ENCODE measurements around the gene CD200R1. TPM values are rescaled to one million over a fixed set of nuclear protein-coding genes. Genes with fewer than 3 reads are reported as not detected.

Gene CD200R1
- polyA plus RNA-seq, 1 donor from 2014 or later, result 0.72 TPM

GRCh38 chr3:112875561-112875960, 99.3 kb downstream of the CD200R1 start:
- Histone ChIP-seq H3K9me2 (ENCODE audit: insufficient read depth, low read length) (no peaks in the 10 kb centered on the region), H3K9ac (ENCODE audit: low read length) (no peak overlapping the region), H3F3A (ENCODE audit: insufficient read depth, low read length, poor library complexity, severe bottlenecking) (no peaks in the 10 kb centered on the region), H3K4me2 (ENCODE audit: low read length) (no peak overlapping the region), H3K9me3 (ENCODE audit: low read length) (no peaks in the 10 kb centered on the region), H4K20me1 (ENCODE audit: insufficient read depth) (no peaks in the 10 kb centered on the region), H3K79me2 (replicated peaks; ENCODE audit: insufficient read depth, low read length) (no peaks in the 10 kb centered on the region), H2AFZ (ENCODE audit: low read depth, low read length) (no peak overlapping the region), H3K27ac (ENCODE audit: low read length) (no peak overlapping the region), H3K36me3 (ENCODE audit: insufficient read depth, low read length) (no peaks in the 10 kb centered on the region), H3K27me3 (ENCODE audit: insufficient read depth, low read depth, low read length) (no peaks in the 10 kb centered on the region), H3K4me3 (ENCODE audit: low read length) (no peak overlapping the region)
- TF ChIP-seq EZH2 (IDR thresholded peaks at IDR 0.05; ENCODE audit: borderline replicate concordance, insufficient read depth, low read length, poor library complexity, severe bottlenecking), result no peak
- no peak for TF ChIP-seq SMC3 (conservative IDR thresholded peaks at IDR 0.05; ENCODE audit: poor library complexity)
- no peak for TF ChIP-seq CTCF (IDR thresholded peaks at IDR 0.05; ENCODE audit: poor library complexity, severe bottlenecking)
- TF ChIP-seq TAF1 (IDR thresholded peaks at IDR 0.05; ENCODE audit: low read depth), result no peak
- no peak for TF ChIP-seq MXI1 (conservative IDR thresholded peaks at IDR 0.05; ENCODE audit: poor library complexity, severe bottlenecking)
- TF ChIP-seq, protein P1, sequence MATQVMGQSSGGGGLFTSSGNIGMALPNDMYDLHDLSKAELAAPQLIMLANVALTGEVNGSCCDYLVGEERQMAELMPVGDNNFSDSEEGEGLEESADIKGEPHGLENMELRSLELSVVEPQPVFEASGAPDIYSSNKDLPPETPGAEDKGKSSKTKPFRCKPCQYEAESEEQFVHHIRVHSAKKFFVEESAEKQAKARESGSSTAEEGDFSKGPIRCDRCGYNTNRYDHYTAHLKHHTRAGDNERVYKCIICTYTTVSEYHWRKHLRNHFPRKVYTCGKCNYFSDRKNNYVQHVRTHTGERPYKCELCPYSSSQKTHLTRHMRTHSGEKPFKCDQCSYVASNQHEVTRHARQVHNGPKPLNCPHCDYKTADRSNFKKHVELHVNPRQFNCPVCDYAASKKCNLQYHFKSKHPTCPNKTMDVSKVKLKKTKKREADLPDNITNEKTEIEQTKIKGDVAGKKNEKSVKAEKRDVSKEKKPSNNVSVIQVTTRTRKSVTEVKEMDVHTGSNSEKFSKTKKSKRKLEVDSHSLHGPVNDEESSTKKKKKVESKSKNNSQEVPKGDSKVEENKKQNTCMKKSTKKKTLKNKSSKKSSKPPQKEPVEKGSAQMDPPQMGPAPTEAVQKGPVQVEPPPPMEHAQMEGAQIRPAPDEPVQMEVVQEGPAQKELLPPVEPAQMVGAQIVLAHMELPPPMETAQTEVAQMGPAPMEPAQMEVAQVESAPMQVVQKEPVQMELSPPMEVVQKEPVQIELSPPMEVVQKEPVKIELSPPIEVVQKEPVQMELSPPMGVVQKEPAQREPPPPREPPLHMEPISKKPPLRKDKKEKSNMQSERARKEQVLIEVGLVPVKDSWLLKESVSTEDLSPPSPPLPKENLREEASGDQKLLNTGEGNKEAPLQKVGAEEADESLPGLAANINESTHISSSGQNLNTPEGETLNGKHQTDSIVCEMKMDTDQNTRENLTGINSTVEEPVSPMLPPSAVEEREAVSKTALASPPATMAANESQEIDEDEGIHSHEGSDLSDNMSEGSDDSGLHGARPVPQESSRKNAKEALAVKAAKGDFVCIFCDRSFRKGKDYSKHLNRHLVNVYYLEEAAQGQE (IDR thresholded peaks at IDR 0.05; ENCODE audit: borderline replicate concordance), result no peak
- TF ChIP-seq RAD21 (conservative IDR thresholded peaks at IDR 0.05), result no peak
- no peak for TF ChIP-seq POLR2AphosphoS5 (IDR thresholded peaks at IDR 0.05)

GRCh38 chr3:112874725-112875124, 100.2 kb downstream of the CD200R1 start:
- Histone ChIP-seq H3K4me3 (ENCODE audit: low read length) (no peak overlapping the region), H3K27ac (ENCODE audit: low read length) (no peak overlapping the region), H4K20me1 (ENCODE audit: insufficient read depth) (no peaks in the 10 kb centered on the region), H3K9ac (ENCODE audit: low read length) (no peak overlapping the region), H3K79me2 (replicated peaks; ENCODE audit: insufficient read depth, low read length) (no peaks in the 10 kb centered on the region), H3K4me2 (ENCODE audit: low read length) (no peak overlapping the region), H3K36me3 (ENCODE audit: insufficient read depth, low read length) (no peaks in the 10 kb centered on the region), H3K9me3 (ENCODE audit: low read length) (no peaks in the 10 kb centered on the region), H2AFZ (ENCODE audit: low read depth, low read length) (no peak overlapping the region), H3K27me3 (ENCODE audit: insufficient read depth, low read depth, low read length) (no peaks in the 10 kb centered on the region), H3F3A (ENCODE audit: insufficient read depth, low read length, poor library complexity, severe bottlenecking) (no peaks in the 10 kb centered on the region), H3K9me2 (ENCODE audit: insufficient read depth, low read length) (no peaks in the 10 kb centered on the region)
- TF ChIP-seq EZH2 (IDR thresholded peaks at IDR 0.05; ENCODE audit: borderline replicate concordance, insufficient read depth, low read length, poor library complexity, severe bottlenecking) (no peak), EP300 (conservative IDR thresholded peaks at IDR 0.05; ENCODE audit: poor library complexity, severe bottlenecking) (no peak), SMC3 (conservative IDR thresholded peaks at IDR 0.05; ENCODE audit: poor library complexity) (no peak), POLR2AphosphoS5 (IDR thresholded peaks at IDR 0.05) (no peak), MXI1 (conservative IDR thresholded peaks at IDR 0.05; ENCODE audit: poor library complexity, severe bottlenecking) (no peak), RAD21 (conservative IDR thresholded peaks at IDR 0.05) (no peak), TAF1 (IDR thresholded peaks at IDR 0.05; ENCODE audit: low read depth) (no peak), CTCF (IDR thresholded peaks at IDR 0.05; ENCODE audit: poor library complexity, severe bottlenecking) (no peak)
- TF ChIP-seq, protein P1 (IDR thresholded peaks at IDR 0.05; ENCODE audit: borderline replicate concordance), result no peak
